T-helper 2 cell treated with Interferon-gamma antibody and Interleukin-4, amounts not matched to agents 100 ng/mL and 5 ng/mL, for 36 hours (primary cell): ENCODE data around the gene ABCC10. TPM values are rescaled to one million over a fixed set of nuclear protein-coding genes. Genes with fewer than 3 reads are reported as not detected.
"Not testable (repeated sequence)": the region's sequence is repeated elsewhere in the genome, so short reads cannot be mapped to it uniquely, and the experiment has no call there.

Source experiments
- intact Hi-C: fragments of 100-400 bp; cut with micrococcal nuclease; formaldehyde crosslinking; loops from one replicate; pipeline ENCODE4 v1.15.1; 2023
- total RNA-seq: library from RNA; stranded (reverse); gene quantifications from 2 replicates; pipeline ENCODE4 v1.2.3, GENCODE V29; 2022

The ABCC10 gene
- total RNA-seq, 1 donor from 2014 or later = 52.1 TPM

DNA sequence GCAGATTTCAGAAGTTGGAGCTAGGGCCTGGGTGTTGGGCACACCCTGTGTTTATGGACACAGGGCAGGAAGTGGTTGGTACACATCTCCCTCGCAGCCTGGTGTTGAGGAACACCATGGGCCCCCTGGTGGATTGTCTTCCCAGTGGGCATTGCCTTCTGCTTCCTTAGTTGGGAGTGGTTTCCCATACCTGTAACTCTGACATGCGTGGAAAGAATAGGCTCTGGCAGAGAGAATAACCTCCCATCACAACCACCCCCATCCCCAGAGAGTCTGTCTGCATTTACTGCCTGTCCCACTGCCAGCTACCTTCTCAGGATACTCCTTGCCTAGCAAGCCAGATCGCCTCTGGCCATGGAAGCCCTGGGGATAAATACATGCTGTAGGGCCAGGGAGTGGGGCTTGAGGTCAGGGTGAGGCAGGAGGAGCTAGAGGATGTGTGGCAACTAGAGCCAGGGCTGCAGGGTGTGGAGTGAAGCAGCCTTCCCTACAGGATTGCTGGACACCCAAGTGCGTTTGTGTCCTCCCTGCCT lies 68.1 kb downstream of the ABCC10 start:
- intact Hi-C loops = no loop called here

DNA sequence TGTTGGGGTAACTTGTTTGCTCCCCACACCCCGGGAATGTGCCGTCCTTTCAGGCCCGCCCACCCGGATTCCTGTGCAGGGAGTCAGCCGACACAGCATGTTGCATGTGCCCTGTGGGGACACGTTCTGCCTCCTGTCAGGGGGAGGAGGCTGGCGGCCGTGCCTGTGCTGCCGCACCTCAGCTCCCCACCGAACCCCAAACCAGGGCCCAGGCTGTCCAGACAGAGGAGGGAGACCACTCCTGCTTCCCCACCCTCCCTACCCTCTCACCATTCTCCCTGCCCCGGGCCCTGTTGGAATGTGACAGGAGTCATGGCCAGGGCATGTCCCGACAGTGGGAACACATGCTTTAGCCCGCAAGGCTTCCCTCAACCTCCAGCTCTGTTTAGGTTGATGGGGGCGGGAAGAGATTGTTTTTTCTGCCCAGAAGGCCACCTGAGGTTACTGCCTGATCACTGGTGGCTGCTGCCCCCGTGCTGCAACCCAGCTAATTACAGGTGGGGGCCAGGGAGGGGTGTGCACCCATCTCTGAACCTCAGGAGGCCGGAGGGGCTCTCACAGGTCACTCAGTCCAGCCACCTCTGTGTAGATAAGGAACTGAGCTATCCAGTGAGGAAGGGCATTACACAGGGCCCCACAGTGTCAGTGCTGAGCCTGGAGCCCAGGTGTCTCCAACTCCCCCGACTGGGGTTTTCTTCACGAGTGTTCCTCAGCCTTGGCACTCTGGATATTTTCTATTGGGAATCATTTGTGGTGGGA lies 69.2 kb downstream of the ABCC10 start:
- intact Hi-C loops = no loop called here

DNA sequence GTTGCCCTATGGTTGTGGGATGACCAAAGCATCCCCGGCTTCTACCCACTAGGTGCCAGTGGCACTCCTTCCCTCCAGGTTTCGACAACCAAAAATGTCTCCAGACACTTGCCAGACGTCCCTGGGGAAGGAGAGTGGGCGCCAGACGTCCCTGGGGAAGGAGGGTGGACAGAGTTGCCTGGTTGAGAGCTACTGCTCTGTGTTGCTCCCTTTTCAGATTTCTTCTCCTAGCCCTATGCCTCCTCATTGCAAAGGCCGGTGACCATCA lies 69.7 kb downstream of the ABCC10 start:
- intact Hi-C loops = no loop called here

DNA sequence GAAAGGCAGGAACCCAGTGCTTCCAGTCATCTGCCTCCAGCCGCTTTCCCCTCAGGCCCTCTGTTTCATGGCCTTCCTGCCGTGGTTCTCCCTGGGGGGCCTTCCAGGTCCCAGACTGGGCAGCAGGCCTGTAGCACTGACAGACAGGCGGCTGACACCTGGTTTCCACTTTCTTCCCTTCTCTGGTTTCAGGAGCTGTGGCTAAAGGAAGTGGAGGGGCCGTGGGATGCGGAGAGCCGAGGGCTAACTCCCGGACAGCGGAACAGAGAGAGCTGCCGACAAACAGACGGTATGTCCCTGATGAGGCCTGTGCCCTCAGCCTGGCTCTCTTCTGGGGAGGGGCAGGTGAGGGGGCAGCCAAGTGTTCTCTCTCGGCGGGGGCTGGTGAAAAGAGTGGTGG lies 70.3 kb downstream of the ABCC10 start:
- intact Hi-C loops = no loop called here

DNA sequence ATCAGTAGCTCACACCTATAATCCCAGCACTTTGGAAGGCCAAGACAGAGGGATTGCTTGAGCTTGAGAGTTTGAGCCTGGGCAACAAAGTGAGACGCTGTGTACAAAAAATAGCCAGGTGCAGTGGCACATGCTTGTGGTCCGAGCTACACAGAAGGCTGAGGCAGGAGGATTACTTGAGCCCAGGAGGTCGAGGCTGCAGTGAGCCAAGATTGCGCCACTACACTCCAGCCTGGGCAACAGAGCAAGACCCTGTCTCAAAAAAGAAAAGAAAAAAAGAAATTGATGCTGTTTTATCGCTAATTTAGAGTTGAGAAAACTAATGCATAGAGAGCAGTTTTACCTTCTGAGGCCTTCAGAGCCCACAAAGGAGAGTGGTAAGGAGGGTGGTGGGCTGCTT lies 71.0 kb downstream of the ABCC10 start:
- intact Hi-C loops = not testable (repeated sequence)

DNA sequence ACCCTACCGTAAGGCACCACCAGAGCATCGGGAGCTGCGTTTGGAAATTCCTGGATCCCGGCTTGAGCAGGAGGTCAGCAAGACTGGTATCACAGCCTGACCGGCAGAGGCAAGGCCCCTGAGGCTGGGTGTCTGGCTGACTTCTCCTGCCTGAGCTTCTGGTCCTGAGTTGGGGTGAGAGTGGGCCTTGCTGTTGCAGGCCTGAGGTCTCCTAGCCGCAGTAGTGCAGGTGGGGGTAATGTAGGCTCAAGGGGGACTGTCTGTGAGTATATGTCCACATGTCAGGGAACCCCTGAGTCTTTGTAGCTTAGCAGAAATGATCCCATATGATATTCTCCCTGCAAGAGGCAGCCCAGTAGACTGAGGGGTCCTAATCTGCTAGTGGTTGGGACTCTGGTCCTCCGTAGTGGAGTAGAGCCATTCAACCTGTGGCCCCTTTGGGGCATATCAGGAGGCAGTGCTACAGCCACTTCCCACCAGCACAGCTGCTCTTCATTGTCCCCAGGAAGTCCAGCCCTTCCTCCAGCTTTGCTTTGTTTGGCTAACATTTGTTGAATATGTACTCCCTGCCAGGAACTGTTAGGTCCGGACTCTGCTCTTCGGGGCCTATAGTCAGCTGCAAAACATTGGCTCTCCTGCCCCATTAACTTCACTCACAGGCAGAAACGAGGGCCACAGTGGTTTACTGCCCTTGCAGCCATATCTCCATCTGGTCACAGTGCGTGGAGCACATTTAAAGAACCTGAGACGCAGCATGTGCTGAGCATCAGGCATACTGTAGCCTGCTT lies 71.9 kb downstream of the ABCC10 start:
- intact Hi-C loops = no loop called here

Other genes with a start within 250 kb of the ABCC10 start
- gene CUL9, start 245.3 kb upstream of the ABCC10 start, total RNA-seq = 42.9 and 45.5 TPM in 2 replicates
- gene DNPH1, start 198.1 kb upstream of the ABCC10 start, total RNA-seq = 43.9 and 45.7 TPM in 2 replicates
- gene TTBK1, start 184.1 kb upstream of the ABCC10 start, total RNA-seq = 0.18 and 0.20 TPM in 2 replicates
- not detected in 2 replicates for gene SLC22A7, start 129.3 kb upstream of the ABCC10 start, total RNA-seq
- gene CRIP3, start 118.7 kb upstream of the ABCC10 start, total RNA-seq = 0.23 and 0.34 TPM in 2 replicates
- 12.1 and 12.2 TPM in 2 replicates for gene ZNF318, start 57.9 kb upstream of the ABCC10 start, total RNA-seq
- gene DLK2, start 28.0 kb downstream of the ABCC10 start, total RNA-seq = 0.20 and 0.45 TPM in 2 replicates
- gene TJAP1, start 50.0 kb downstream of the ABCC10 start, total RNA-seq = 31.3 and 36.2 TPM in 2 replicates
- 0.16 and 0.32 TPM in 2 replicates for gene LRRC73, start 82.8 kb downstream of the ABCC10 start, total RNA-seq
- gene YIPF3, start 89.4 kb downstream of the ABCC10 start, total RNA-seq = 59.9 and 65.0 TPM in 2 replicates
- gene POLR1C, start 89.5 kb downstream of the ABCC10 start, total RNA-seq = 42.2 and 43.6 TPM in 2 replicates
- 77.8 and 93.5 TPM in 2 replicates for gene XPO5, start 148.5 kb downstream of the ABCC10 start, total RNA-seq
- gene POLH, start 148.6 kb downstream of the ABCC10 start, total RNA-seq = 58.5 and 65.2 TPM in 2 replicates
- 90.8 and 93.0 TPM in 2 replicates for gene GTPBP2, start 201.7 kb downstream of the ABCC10 start, total RNA-seq
- 39.5 and 40.1 TPM in 2 replicates for gene MAD2L1BP, start 208.3 kb downstream of the ABCC10 start, total RNA-seq
- 0.11 TPM in 1 of 2 replicates, not detected in the other for gene RSPH9, start 217.5 kb downstream of the ABCC10 start, total RNA-seq